Chondrocyte (in vitro differentiated cells): ENCODE data around the gene CLIC6. TPM values are rescaled to one million over a fixed set of nuclear protein-coding genes. Genes with fewer than 3 reads are reported as not detected.

Experiments used
- DNase-seq: peaks from one replicate; pipeline ENCODE4 v3.0.0; 2021; ENCODE audit warnings: mixed read lengths, low spot score
- H3K27ac Mint-ChIP-seq: one replicate; pipeline ENCODE4 v1.8.0; 2021; ENCODE audit warnings: mild to moderate bottlenecking, moderate library complexity, mixed read lengths; ENCODE audit not compliant: unreplicated experiment
- H3K27me3 Mint-ChIP-seq: 2 replicates; pipeline ENCODE4 v1.8.0; 2021; ENCODE audit warnings: low read depth, mixed read lengths
- H3K36me3 Mint-ChIP-seq: 2 replicates; pipeline ENCODE4 v1.8.0; 2021; ENCODE audit warnings: low read depth, mixed read lengths
- H3K4me1 Mint-ChIP-seq: 2 replicates; pipeline ENCODE4 v1.8.0; 2021; ENCODE audit warnings: low read depth, mild to moderate bottlenecking, mixed read lengths
- H3K4me3 Mint-ChIP-seq: one replicate; pipeline ENCODE4 v1.8.0; 2021; ENCODE audit warnings: mild to moderate bottlenecking, moderate library complexity, mixed read lengths; ENCODE audit not compliant: unreplicated experiment
- H3K9me3 Mint-ChIP-seq: 2 replicates; pipeline ENCODE4 v1.8.0; 2021; ENCODE audit warnings: low read depth, mixed read lengths
- total RNA-seq: library from RNA; stranded (reverse); gene quantifications from 3 replicates; pipeline ENCODE4 v1.2.1, GENCODE V29; 2021
- TF ChIP-seq, protein P1 (sequence below): fragments of 200-600 bp; sonication (generic); IDR thresholded peaks from 2 replicates; pipeline ENCODE4 v1.5.0; 2021; ENCODE audit warnings: antibody characterized with exemption, mild to moderate bottlenecking, moderate library complexity

CLIC6 gene
- total RNA-seq, 1 donor from 2014 or later: 0.17 TPM

DNA sequence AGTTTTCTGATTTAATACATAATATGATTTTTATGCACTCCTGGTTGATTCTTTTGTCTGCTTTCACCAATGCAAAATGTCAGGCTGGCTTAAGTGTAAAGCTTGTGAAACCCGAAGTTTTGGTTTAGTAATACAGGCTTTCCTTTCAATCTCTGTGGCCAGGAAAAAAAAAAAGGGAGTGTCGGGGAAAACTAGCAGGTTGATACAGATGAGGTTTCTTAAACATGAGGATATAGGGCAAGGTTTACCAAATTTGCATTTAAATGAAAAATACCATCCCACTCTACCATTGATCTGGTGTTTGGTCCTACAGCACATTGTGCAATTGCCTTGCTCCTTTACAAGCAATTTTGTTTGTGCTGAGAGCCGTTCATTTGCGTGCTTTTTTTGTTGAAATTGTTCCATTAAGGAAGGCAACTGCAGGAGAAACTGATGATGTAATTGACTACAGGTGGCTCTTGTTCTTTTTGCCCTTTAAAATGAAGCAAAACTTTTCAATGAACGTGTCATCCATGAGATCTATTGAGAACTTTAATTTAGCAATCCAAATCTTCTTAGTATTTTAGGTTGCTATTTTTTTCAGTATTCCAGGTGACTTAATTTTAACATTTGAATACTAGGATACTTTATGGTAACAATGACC, 22.7 kb downstream of the CLIC6 start:
- peaks cover 5% of the 10 kb centered on the region for H3K36me3 Mint-ChIP-seq
- no peak overlapping the region for H3K27ac Mint-ChIP-seq
- DNase-seq: no peak
- H3K27me3 Mint-ChIP-seq: peaks cover 13% of the 10 kb centered on the region
- H3K4me3 Mint-ChIP-seq: no peak overlapping the region
- H3K4me1 Mint-ChIP-seq: peaks cover 7% of the 10 kb centered on the region
- TF ChIP-seq, protein P1, sequence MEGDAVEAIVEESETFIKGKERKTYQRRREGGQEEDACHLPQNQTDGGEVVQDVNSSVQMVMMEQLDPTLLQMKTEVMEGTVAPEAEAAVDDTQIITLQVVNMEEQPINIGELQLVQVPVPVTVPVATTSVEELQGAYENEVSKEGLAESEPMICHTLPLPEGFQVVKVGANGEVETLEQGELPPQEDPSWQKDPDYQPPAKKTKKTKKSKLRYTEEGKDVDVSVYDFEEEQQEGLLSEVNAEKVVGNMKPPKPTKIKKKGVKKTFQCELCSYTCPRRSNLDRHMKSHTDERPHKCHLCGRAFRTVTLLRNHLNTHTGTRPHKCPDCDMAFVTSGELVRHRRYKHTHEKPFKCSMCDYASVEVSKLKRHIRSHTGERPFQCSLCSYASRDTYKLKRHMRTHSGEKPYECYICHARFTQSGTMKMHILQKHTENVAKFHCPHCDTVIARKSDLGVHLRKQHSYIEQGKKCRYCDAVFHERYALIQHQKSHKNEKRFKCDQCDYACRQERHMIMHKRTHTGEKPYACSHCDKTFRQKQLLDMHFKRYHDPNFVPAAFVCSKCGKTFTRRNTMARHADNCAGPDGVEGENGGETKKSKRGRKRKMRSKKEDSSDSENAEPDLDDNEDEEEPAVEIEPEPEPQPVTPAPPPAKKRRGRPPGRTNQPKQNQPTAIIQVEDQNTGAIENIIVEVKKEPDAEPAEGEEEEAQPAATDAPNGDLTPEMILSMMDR: no peak
- peaks cover 5% of the 10 kb centered on the region for H3K9me3 Mint-ChIP-seq

DNA sequence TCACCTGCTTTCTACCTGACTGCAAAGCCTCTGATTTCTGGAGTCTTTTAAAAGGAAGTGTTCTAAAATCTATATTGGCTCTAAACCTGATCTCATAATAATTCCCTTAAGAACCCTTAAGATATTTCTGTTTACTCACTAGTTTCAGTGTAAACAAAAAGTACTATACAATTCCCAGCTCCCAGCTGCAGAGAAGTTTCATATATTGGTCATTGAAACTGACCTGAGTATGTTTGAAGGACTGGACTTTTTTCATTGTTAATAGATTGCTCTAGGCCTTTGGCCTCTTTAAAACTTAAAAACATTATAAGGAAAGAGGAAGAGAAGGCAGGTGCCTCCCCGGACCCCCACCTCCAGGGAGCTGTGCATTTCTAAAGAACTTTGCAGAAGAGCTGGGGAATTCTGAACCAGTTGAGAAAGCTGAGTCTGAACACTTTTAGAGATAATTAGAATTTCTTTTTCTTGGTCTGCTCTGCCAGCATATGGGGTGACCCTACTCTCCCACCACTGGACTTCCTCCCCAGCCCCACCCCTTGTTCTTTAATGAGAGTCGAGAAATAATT, 23.7 kb downstream of the CLIC6 start:
- Mint-ChIP-seq H3K27ac (no peak overlapping the region), H3K9me3 (peaks cover 5% of the 10 kb centered on the region), H3K4me3 (no peak overlapping the region), H3K27me3 (peaks cover 13% of the 10 kb centered on the region), H3K36me3 (peaks cover 5% of the 10 kb centered on the region), H3K4me1 (no peaks in the 10 kb centered on the region)
- TF ChIP-seq, protein P1: no peak
- DNase-seq: no peak

DNA sequence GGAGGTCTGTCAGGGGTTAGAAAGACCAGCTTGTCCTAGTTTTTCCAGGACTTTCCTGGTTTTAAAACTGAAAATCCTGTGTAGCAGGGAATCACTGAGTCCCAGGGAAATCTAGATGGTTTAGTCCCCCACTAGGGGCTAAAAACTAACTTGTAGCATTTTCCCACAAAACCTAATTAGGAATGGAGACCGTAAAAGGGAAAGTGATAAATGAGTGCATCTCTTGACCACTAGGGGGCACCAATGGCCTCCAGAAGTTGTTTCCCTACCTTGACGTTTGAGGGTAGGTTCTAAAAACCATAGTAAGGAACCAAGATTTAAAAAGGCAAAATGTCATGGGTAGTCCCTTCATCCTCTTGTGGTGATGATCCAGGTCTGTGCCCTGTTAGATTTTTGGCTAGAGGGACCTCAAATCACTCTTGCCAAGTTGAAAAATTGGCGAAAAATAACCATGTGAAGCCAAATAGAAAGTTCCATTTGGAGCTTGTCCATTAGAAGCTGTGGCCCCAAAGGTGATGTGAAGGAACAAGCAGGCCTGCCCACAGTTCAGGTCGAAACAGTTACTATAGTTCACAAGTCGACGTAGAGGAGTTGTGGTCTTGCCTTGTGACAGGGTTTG, 24.5 kb downstream of the CLIC6 start:
- peaks cover 13% of the 10 kb centered on the region for H3K27me3 Mint-ChIP-seq

DNA sequence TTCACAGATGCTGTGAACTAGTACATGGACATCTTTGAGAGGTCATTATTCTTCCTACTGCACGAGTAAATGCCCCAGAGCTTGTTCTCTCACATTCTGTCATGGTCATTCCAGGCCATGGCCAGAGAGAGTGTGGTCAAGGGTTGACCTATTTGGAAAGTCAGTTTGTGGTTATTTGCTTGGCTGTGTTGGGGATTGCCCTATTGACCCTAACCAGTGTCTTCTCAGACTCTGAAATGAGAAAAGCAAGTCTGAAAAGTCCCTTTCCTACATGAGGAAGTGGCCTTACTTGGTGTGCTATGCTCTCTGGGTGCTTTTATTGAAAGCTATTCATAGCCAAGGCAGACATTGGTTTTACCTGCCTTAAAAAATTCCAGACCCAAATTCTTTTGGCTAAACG, 26.6 kb downstream of the CLIC6 start:
- Mint-ChIP-seq H3K4me1 (no peaks in the 10 kb centered on the region), H3K9me3 (peaks cover 5% of the 10 kb centered on the region), H3K36me3 (peaks cover 5% of the 10 kb centered on the region), H3K4me3 (no peak overlapping the region), H3K27me3 (peaks cover 15% of the 10 kb centered on the region), H3K27ac (no peak overlapping the region)
- TF ChIP-seq, protein P1: no peak
- no peak for DNase-seq

More for the DNA sequence above, 24.5 kb downstream of the CLIC6 start:
- Mint-ChIP-seq H3K36me3 (peaks cover 5% of the 10 kb centered on the region), H3K27ac (no peak overlapping the region), H3K9me3 (peaks cover 5% of the 10 kb centered on the region), H3K4me1 (no peaks in the 10 kb centered on the region), H3K4me3 (no peak overlapping the region)
- TF ChIP-seq, protein P1: peak; percentile 95
- no peak for DNase-seq

DNA sequence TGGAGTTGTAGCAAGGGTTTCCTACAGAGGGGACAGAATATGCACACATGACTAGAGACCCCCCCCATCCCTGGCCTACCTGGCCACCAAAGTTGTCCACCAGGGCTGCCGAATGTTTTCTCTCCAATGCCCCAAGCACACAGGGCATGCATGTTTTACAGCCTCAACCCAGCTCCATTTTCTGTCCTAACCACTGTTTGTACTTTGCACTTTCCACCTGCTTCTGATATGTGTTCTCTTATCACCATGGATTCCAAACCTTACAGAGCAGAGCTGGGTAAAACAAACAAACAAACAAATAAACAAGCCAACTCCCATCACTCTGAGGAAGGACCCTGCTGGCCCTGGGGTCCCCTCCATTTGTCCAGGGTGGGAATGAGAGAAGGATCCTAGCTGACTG, 27.3 kb downstream of the CLIC6 start:
- no peak overlapping the region for H3K27ac Mint-ChIP-seq
- no peak overlapping the region for H3K4me3 Mint-ChIP-seq
- no peaks in the 10 kb centered on the region for H3K4me1 Mint-ChIP-seq
- H3K27me3 Mint-ChIP-seq: peaks cover 15% of the 10 kb centered on the region
- TF ChIP-seq, protein P1: no peak
- no peak for DNase-seq
- peaks cover 5% of the 10 kb centered on the region for H3K36me3 Mint-ChIP-seq
- H3K9me3 Mint-ChIP-seq: peaks cover 5% of the 10 kb centered on the region
